ENCODE data around the gene CALD1.

CALD1 gene

GRCh38 chr7:134737566-134738345, 41.7 kb upstream of the CALD1 start:
- peak; percentile 25 for DNase-seq (ENCODE audit: low spot score)
- TF ChIP-seq CTCF (IDR thresholded peaks at IDR 0.05; ENCODE audit: extremely low read depth, missing control alignments): no peak

DNA sequence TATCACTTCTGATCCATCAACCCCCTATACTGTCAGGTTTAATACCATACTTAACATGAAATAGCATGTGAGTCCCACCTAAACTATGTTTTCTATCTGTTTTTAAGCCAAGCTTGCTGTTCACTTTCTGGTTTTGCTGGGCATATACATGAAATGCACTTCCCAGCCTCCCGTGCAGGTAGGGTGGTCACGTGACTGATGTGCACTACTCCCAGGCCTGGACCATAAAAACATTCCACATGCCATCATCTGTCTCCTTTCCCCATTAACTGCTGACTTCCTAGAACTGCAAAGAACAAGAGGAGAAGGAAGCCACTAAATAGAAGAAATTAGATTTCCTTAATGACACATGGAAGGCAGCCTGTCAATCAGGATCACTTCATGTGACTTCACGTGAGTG, 40.1 kb upstream of the CALD1 start:
- no peak for DNase-seq (ENCODE audit: low spot score)
- no peak for TF ChIP-seq CTCF (IDR thresholded peaks at IDR 0.05; ENCODE audit: extremely low read depth, missing control alignments)

GRCh38 chr7:134740376-134740775, 39.1 kb upstream of the CALD1 start:
- TF ChIP-seq CTCF (IDR thresholded peaks at IDR 0.05; ENCODE audit: extremely low read depth, missing control alignments): no peak
- no peak for DNase-seq (ENCODE audit: low spot score)

GRCh38 chr7:134741907-134742635, 37.4 kb upstream of the CALD1 start:
- no peak for TF ChIP-seq CTCF (IDR thresholded peaks at IDR 0.05; ENCODE audit: extremely low read depth, missing control alignments)

DNA sequence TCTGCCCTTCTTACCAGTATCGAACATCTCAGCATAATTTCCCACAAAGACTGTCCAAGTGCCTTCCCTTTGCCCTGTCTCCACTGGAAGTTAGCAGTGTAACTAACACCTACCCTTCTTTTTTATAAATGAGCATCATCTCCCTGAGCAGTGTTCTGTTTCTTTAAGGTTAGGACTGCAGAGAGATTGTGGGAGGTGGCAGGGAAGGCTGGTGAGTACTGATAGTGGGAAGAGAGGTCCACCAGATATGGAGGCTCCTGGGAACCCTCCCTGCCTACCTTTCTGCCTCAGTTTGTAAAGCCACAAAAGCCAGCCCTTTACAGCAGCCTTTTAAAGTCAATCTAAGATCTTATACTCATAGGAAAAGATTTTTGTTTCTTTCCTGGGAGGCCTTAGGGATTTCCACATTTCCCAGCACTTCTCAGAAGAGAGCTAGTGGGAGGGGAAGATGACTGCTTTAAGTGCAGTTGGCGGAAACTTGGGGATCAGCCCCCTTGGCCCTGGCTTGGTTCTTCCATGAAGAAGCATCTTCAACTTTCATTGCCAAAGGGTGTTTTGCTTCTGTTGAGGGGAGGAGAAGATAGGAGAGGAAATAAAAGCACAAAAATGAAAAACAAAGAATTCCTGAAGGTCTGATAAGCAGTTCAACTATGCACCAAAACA, 36.6 kb upstream of the CALD1 start:
- no peak for TF ChIP-seq CTCF (IDR thresholded peaks at IDR 0.05; ENCODE audit: extremely low read depth, missing control alignments)
- DNase-seq (ENCODE audit: low spot score): no peak

More at GRCh38 chr7:134741907-134742635, 37.4 kb upstream of the CALD1 start:
- no peak for DNase-seq (ENCODE audit: low spot score)

DNA sequence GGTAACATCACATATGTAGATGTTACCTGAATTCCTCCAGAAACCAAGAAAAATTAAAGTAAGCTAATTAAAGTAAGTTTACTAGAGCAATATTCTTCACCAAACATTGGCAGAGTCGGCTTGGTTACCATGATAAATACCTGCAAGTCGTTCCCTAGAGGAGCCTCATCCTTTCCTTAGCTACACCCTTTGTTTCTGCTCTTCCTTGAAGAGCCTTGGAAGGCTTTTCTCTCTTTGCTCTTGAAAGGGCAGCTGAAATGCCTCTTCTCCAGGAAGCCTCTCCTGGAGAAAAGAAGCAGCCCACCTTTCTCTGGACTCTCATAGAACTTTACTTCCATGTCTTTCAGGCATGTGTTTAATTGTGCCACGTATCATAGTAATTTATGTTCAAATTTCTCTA, 34.9 kb upstream of the CALD1 start:
- TF ChIP-seq CTCF (IDR thresholded peaks at IDR 0.05; ENCODE audit: extremely low read depth, missing control alignments): no peak
- DNase-seq (ENCODE audit: low spot score): no peak

- no peak for DNase-seq (ENCODE audit: low spot score)
- TF ChIP-seq CTCF (IDR thresholded peaks at IDR 0.05; ENCODE audit: extremely low read depth, missing control alignments): no peak
Observed at GRCh38 chr7:134747326-134747725, 32.1 kb upstream of the CALD1 start.

Data from GM20000 (cell line).